ENCODE results near the gene NAV2. TPM values are rescaled to one million over a fixed set of nuclear protein-coding genes. Genes with fewer than 3 reads are reported as not detected.

The NAV2 gene
- total RNA-seq, 1 experiment from 2014 or later, result 2.1 TPM

DNA sequence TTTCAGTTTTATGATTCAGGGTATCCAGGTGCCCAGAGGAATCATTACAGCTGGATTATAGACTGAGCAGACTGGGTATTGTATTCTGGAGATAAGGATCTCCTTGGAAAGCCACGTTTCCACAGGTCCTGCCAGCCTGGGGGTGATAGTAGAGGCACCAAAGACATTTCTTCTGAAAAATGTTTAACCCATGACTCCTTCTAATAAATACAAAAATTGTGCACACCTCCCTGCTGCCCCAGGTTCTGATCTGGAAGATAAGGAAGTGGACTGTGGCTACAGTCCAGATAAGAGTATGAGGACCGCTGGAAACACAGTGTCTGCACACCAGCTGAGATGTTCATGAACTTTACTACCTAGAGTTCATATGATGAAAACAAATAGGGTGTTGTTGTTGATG, 255.2 kb downstream of the NAV2 start:
- Histone ChIP-seq H3K79me2 (ENCODE audit: insufficient read depth, low read length) (no peaks in the 10 kb centered on the region), H3K9me3 (ENCODE audit: control insufficient read depth in 1 of 2, insufficient read depth in 1 of 2, low read depth in 1 of 2, low read length in 2 of 2) (no peaks in the 10 kb centered on the region), H3K4me2 (ENCODE audit: low read length) (no peak overlapping the region), H3K9me2 (ENCODE audit: insufficient read depth) (no peaks in the 10 kb centered on the region), H3K27ac (ENCODE audit: low read depth, low read length) (no peak overlapping the region), H3K9ac (ENCODE audit: low read length) (no peak overlapping the region), H4K20me1 (ENCODE audit: insufficient read depth) (no peaks in the 10 kb centered on the region), H3K4me1 (ENCODE audit: control insufficient read depth in 1 of 2, insufficient read depth in 2 of 2, low read length in 2 of 2) (no peaks in the 10 kb centered on the region), H3K27me3 (ENCODE audit: insufficient read depth, low read length) (no peaks in the 10 kb centered on the region), H3K36me3 (ENCODE audit: control insufficient read depth in 1 of 2, insufficient read depth in 2 of 2, low read length in 2 of 2) (no peaks in the 10 kb centered on the region), H3K4me3 (replicated peaks in 1 of 2; ENCODE audit: low read depth in 1 of 2, low read length in 2 of 2) (no peak overlapping the region), H2AFZ (ENCODE audit: low read depth, low read length, poor library complexity, severe bottlenecking) (no peak overlapping the region)
- POLR2A ChIA-PET, result no interaction called here
- no peak for DNase-seq (ENCODE audit: low read depth, low spot score)
- no peak for ATAC-seq
- intact Hi-C loops (cut with micrococcal nuclease), result no loop called here
- CTCF ChIA-PET, result no interaction called here
- RAD21 ChIA-PET (ENCODE audit: low non-redundant PET in 1 of 2, low total read pairs in 2 of 2, uncharacterized antibody in 2 of 2, unreplicated experiment in 2 of 2), result no interaction called here
- no peak for TF ChIP-seq SRF (IDR thresholded peaks at IDR 0.05; ENCODE audit: low read depth)
- TF ChIP-seq YY1 (IDR thresholded peaks at IDR 0.05; ENCODE audit: extremely low read depth, insufficient replicate concordance, low read depth, low read length), result no peak
- TF ChIP-seq ZFX (IDR thresholded peaks at IDR 0.05), result no peak
- TF ChIP-seq CBX3 (IDR thresholded peaks at IDR 0.05; ENCODE audit: low read depth), result no peak
- no peak for TF ChIP-seq CEBPB (IDR thresholded peaks at IDR 0.05; ENCODE audit: low read depth)
- TF ChIP-seq POLR2AphosphoS5 (IDR thresholded peaks at IDR 0.05; ENCODE audit: low read depth, low read length), result no peak
- TF ChIP-seq ELF1 (IDR thresholded peaks at IDR 0.05; ENCODE audit: borderline replicate concordance, low read depth), result no peak
- no TSS peak for BruUV-seq (replicated peaks)

DNA sequence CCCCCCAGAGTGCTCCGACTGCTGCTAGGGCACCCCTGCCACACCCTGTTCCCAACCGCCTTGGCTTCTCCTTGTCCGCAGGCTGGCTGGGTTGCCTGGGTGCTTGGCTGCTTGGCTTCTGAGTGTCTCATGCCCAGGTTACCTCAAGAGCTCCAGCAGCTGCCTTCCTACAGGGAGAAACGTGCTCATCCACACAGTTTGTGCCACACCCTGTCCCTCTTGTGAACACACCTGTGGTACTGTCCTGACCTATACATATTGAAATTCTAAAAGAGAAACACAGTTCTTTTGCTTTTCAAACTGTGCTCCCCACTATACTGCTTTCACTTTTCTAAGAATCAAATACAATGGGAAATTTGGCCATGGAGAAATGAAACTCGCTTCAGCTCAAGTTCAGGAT, 256.2 kb downstream of the NAV2 start:
- ChIA-PET CTCF (no interaction called here), POLR2A (no interaction called here), RAD21 (ENCODE audit: low non-redundant PET in 1 of 2, low total read pairs in 2 of 2, uncharacterized antibody in 2 of 2, unreplicated experiment in 2 of 2) (no interaction called here)
- Histone ChIP-seq H2AFZ (ENCODE audit: low read depth, low read length, poor library complexity, severe bottlenecking) (no peak overlapping the region), H3K9me3 (ENCODE audit: control insufficient read depth in 1 of 2, insufficient read depth in 1 of 2, low read depth in 1 of 2, low read length in 2 of 2) (no peaks in the 10 kb centered on the region), H3K4me2 (ENCODE audit: low read length) (no peak overlapping the region), H3K27ac (ENCODE audit: low read depth, low read length) (no peak overlapping the region), H3K4me1 (ENCODE audit: control insufficient read depth in 1 of 2, insufficient read depth in 2 of 2, low read length in 2 of 2) (no peaks in the 10 kb centered on the region), H3K4me3 (replicated peaks in 1 of 2; ENCODE audit: low read depth in 1 of 2, low read length in 2 of 2) (no peak overlapping the region), H3K9ac (ENCODE audit: low read length) (no peak overlapping the region), H3K79me2 (ENCODE audit: insufficient read depth, low read length) (no peaks in the 10 kb centered on the region), H3K27me3 (ENCODE audit: insufficient read depth, low read length) (no peaks in the 10 kb centered on the region), H4K20me1 (ENCODE audit: insufficient read depth) (no peaks in the 10 kb centered on the region), H3K9me2 (ENCODE audit: insufficient read depth) (no peaks in the 10 kb centered on the region), H3K36me3 (ENCODE audit: control insufficient read depth in 1 of 2, insufficient read depth in 2 of 2, low read length in 2 of 2) (no peaks in the 10 kb centered on the region)
- ATAC-seq, result no peak
- BruUV-seq (replicated peaks), result no TSS peak
- intact Hi-C loops (cut with micrococcal nuclease), result no loop called here
- no peak for DNase-seq (ENCODE audit: low read depth, low spot score)
- no peak for TF ChIP-seq YY1 (IDR thresholded peaks at IDR 0.05; ENCODE audit: extremely low read depth, insufficient replicate concordance, low read depth, low read length)
- TF ChIP-seq JUND (IDR thresholded peaks at IDR 0.05), result no peak
- no peak for TF ChIP-seq EGR1 (IDR thresholded peaks at IDR 0.05; ENCODE audit: low read depth)
- TF ChIP-seq POLR2AphosphoS5 (IDR thresholded peaks at IDR 0.05; ENCODE audit: low read depth, low read length), result no peak
- TF ChIP-seq SP1 (IDR thresholded peaks at IDR 0.05; ENCODE audit: low read depth), result no peak
- no peak for TF ChIP-seq SIN3A (IDR thresholded peaks at IDR 0.05; ENCODE audit: low read depth)
- TF ChIP-seq RAD21 (IDR thresholded peaks at IDR 0.05; ENCODE audit: low read depth), result no peak
- no peak for TF ChIP-seq EZH2 (IDR thresholded peaks at IDR 0.05)
- TF ChIP-seq, protein P1, sequence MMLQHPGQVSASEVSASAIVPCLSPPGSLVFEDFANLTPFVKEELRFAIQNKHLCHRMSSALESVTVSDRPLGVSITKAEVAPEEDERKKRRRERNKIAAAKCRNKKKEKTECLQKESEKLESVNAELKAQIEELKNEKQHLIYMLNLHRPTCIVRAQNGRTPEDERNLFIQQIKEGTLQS (IDR thresholded peaks at IDR 0.05), result no peak
- no peak for TF ChIP-seq CEBPB (IDR thresholded peaks at IDR 0.05; ENCODE audit: low read depth)
- TF ChIP-seq, protein P2, sequence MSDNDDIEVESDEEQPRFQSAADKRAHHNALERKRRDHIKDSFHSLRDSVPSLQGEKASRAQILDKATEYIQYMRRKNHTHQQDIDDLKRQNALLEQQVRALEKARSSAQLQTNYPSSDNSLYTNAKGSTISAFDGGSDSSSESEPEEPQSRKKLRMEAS (IDR thresholded peaks at IDR 0.05), result no peak
- TF ChIP-seq, protein P3, sequence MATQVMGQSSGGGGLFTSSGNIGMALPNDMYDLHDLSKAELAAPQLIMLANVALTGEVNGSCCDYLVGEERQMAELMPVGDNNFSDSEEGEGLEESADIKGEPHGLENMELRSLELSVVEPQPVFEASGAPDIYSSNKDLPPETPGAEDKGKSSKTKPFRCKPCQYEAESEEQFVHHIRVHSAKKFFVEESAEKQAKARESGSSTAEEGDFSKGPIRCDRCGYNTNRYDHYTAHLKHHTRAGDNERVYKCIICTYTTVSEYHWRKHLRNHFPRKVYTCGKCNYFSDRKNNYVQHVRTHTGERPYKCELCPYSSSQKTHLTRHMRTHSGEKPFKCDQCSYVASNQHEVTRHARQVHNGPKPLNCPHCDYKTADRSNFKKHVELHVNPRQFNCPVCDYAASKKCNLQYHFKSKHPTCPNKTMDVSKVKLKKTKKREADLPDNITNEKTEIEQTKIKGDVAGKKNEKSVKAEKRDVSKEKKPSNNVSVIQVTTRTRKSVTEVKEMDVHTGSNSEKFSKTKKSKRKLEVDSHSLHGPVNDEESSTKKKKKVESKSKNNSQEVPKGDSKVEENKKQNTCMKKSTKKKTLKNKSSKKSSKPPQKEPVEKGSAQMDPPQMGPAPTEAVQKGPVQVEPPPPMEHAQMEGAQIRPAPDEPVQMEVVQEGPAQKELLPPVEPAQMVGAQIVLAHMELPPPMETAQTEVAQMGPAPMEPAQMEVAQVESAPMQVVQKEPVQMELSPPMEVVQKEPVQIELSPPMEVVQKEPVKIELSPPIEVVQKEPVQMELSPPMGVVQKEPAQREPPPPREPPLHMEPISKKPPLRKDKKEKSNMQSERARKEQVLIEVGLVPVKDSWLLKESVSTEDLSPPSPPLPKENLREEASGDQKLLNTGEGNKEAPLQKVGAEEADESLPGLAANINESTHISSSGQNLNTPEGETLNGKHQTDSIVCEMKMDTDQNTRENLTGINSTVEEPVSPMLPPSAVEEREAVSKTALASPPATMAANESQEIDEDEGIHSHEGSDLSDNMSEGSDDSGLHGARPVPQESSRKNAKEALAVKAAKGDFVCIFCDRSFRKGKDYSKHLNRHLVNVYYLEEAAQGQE (IDR thresholded peaks at IDR 0.05; ENCODE audit: low read depth), result no peak
- TF ChIP-seq ELF1 (IDR thresholded peaks at IDR 0.05; ENCODE audit: borderline replicate concordance, low read depth), result no peak
- TF ChIP-seq ZFX (IDR thresholded peaks at IDR 0.05), result no peak
- TF ChIP-seq, protein P4, sequence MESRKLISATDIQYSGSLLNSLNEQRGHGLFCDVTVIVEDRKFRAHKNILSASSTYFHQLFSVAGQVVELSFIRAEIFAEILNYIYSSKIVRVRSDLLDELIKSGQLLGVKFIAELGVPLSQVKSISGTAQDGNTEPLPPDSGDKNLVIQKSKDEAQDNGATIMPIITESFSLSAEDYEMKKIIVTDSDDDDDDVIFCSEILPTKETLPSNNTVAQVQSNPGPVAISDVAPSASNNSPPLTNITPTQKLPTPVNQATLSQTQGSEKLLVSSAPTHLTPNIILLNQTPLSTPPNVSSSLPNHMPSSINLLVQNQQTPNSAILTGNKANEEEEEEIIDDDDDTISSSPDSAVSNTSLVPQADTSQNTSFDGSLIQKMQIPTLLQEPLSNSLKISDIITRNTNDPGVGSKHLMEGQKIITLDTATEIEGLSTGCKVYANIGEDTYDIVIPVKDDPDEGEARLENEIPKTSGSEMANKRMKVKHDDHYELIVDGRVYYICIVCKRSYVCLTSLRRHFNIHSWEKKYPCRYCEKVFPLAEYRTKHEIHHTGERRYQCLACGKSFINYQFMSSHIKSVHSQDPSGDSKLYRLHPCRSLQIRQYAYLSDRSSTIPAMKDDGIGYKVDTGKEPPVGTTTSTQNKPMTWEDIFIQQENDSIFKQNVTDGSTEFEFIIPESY (IDR thresholded peaks at IDR 0.05; ENCODE audit: extremely low read depth, insufficient replicate concordance, low read length), result no peak

Measured in HCT116 (cell line).